ENCODE data around the gene NT5C1A. TPM values are rescaled to one million over a fixed set of nuclear protein-coding genes. Genes with fewer than 3 reads are reported as not detected.

NT5C1A gene
- total RNA-seq, 1 experiment from 2014 or later = not detected

GRCh38 chr1:39639305-39640130, 32.4 kb downstream of the NT5C1A start, which contains the start of gene HEYL:
Gene HEYL, minus strand, starts transcription at chr1:39639643. Its CDS starts 18 bp downstream, at chr1:39639625.
- ChIA-PET CTCF (interaction anchor here (0.6 kb wide), 3 partner anchors 54 to 1780 kb away, joined by 3 read pairs; no protein-coding TSS in a partner anchor), POLR2A (ENCODE audit: low non-redundant PET) (no interaction called here)
- H3K4me1 ChIP-seq (ENCODE audit: insufficient read depth, low read length, poor library complexity, severe bottlenecking) = peaks cover 11% of the 10 kb centered on the region
- H3K36me3 ChIP-seq (ENCODE audit: insufficient read depth, low read length, poor library complexity, severe bottlenecking) = no peaks in the 10 kb centered on the region
- DNase-seq (ENCODE audit: low spot score) = peak; percentile 77
- H3K4me3 ChIP-seq (ENCODE audit: low read depth, low read length, poor library complexity, severe bottlenecking) = peak within 1 kb of the TSS; percentile 50
- no peaks in the 10 kb centered on the region for H3K27me3 ChIP-seq (replicated peaks; ENCODE audit: insufficient read depth, low read depth, low read length, poor library complexity)
- intact Hi-C loops (cut with micrococcal nuclease; ENCODE audit: unreplicated experiment) = no loop called here
- H3K9me3 ChIP-seq (ENCODE audit: low read depth, low read length, poor library complexity, severe bottlenecking) = no peaks in the 10 kb centered on the region
- BruUV-seq (replicated peaks) = no TSS peak
- peak; percentile 67 for TF ChIP-seq CTCF (conservative IDR thresholded peaks at IDR 0.05; ENCODE audit: low read depth, low read length)
- TF ChIP-seq EZH2 (IDR thresholded peaks at IDR 0.05; ENCODE audit: borderline replicate concordance, low read depth, low read length, poor library complexity, severe bottlenecking) = no peak
- no peak within 1 kb of the TSS for H3K27ac ChIP-seq (ENCODE audit: low read depth, low read length, poor library complexity, severe bottlenecking)

GRCh38 chr1:39638965-39639304, 33.0 kb downstream of the NT5C1A start:
- peak overlapping the region; percentile 50 for H3K4me3 ChIP-seq (ENCODE audit: low read depth, low read length, poor library complexity, severe bottlenecking)
- CTCF ChIA-PET = interaction anchor here (0.6 kb wide), 2 partner anchors 53 to 574 kb away, joined by 3 read pairs; no protein-coding TSS in a partner anchor
- POLR2A ChIA-PET (ENCODE audit: low non-redundant PET) = no interaction called here

GRCh38 chr1:39637361-39637760, 34.5 kb downstream of the NT5C1A start:
- intact Hi-C loops (cut with micrococcal nuclease; ENCODE audit: unreplicated experiment) = no loop called here
- POLR2A ChIA-PET (ENCODE audit: low non-redundant PET) = no interaction called here
- CTCF ChIA-PET = no interaction called here
- Histone ChIP-seq H3K9me3 (ENCODE audit: low read depth, low read length, poor library complexity, severe bottlenecking) (no peaks in the 10 kb centered on the region), H3K4me3 (ENCODE audit: low read depth, low read length, poor library complexity, severe bottlenecking) (no peak overlapping the region), H3K27ac (ENCODE audit: low read depth, low read length, poor library complexity, severe bottlenecking) (no peak overlapping the region), H3K27me3 (replicated peaks; ENCODE audit: insufficient read depth, low read depth, low read length, poor library complexity) (no peaks in the 10 kb centered on the region), H3K36me3 (ENCODE audit: insufficient read depth, low read length, poor library complexity, severe bottlenecking) (no peaks in the 10 kb centered on the region), H3K4me1 (ENCODE audit: insufficient read depth, low read length, poor library complexity, severe bottlenecking) (peaks cover 11% of the 10 kb centered on the region)
- no TSS peak for BruUV-seq (replicated peaks)
- DNase-seq (ENCODE audit: low spot score) = no peak
- no peak for TF ChIP-seq CTCF (conservative IDR thresholded peaks at IDR 0.05; ENCODE audit: low read depth, low read length)

More at GRCh38 chr1:39638965-39639304, 33.0 kb downstream of the NT5C1A start:
- BruUV-seq (replicated peaks) = no TSS peak
- DNase-seq (ENCODE audit: low spot score) = no peak
- H3K9me3 ChIP-seq (ENCODE audit: low read depth, low read length, poor library complexity, severe bottlenecking) = no peaks in the 10 kb centered on the region
- no peaks in the 10 kb centered on the region for H3K27me3 ChIP-seq (replicated peaks; ENCODE audit: insufficient read depth, low read depth, low read length, poor library complexity)
- intact Hi-C loops (cut with micrococcal nuclease; ENCODE audit: unreplicated experiment) = no loop called here
- H3K27ac ChIP-seq (ENCODE audit: low read depth, low read length, poor library complexity, severe bottlenecking) = no peak overlapping the region
- no peaks in the 10 kb centered on the region for H3K36me3 ChIP-seq (ENCODE audit: insufficient read depth, low read length, poor library complexity, severe bottlenecking)
- TF ChIP-seq CTCF (conservative IDR thresholded peaks at IDR 0.05; ENCODE audit: low read depth, low read length) (no peak), EZH2 (IDR thresholded peaks at IDR 0.05; ENCODE audit: borderline replicate concordance, low read depth, low read length, poor library complexity, severe bottlenecking) (no peak)
- H3K4me1 ChIP-seq (ENCODE audit: insufficient read depth, low read length, poor library complexity, severe bottlenecking) = peaks cover 11% of the 10 kb centered on the region

All from A673 (cell line).